HepG2 (cell line): ENCODE measurements around the gene SCARF1. TPM values are rescaled to one million over a fixed set of nuclear protein-coding genes. Genes with fewer than 3 reads are reported as not detected.
A peak's percentile ranks its signal among the peaks of the same experiment; 100 is the strongest.

Experiments used
- BORCS8-MEF2B ChIP-seq: sonication (generic); formaldehyde crosslinking; IDR thresholded peaks from 2 replicates; pipeline ENCODE4 v1.8.0; 2022; ENCODE audit warnings: mild to moderate bottlenecking, missing genetic modification reagents
- CREB1 ChIP-seq, 2 experiments: fragments of 450-650 bp in 1 of 2; IDR thresholded peaks; 2 replicates each; pipeline ENCODE4 v1.6.1; 2016 to 2017; ENCODE audit warnings: control low read depth in 1 of 2, mild to moderate bottlenecking in 1 of 2, missing compliant biosample characterization in 1 of 2, missing genetic modification characterization in 1 of 2
- EED ChIP-seq: sonication (generic); formaldehyde crosslinking; IDR thresholded peaks from 2 replicates; pipeline ENCODE4 v1.5.0; 2020; ENCODE audit warnings: mild to moderate bottlenecking, missing genetic modification reagents
- EP300 ChIP-seq, 3 experiments: sonication (generic) in 1 of 3; formaldehyde crosslinking in 1 of 3; IDR thresholded peaks; 2 replicates each; pipeline versions ENCODE4 v1.5.1 to v1.6.1; 2011 to 2020; ENCODE audit warnings: low read depth in 2 of 3, low read length in 2 of 3, borderline replicate concordance in 1 of 3, improper control_type of control experiment in 1 of 3, mild to moderate bottlenecking in 1 of 3, missing genetic modification reagents in 1 of 3, moderate library complexity in 1 of 3
- ETV5 ChIP-seq: IDR thresholded peaks from 2 replicates; pipeline ENCODE4 v1.6.1; 2018; ENCODE audit warnings: missing biosample characterization, missing genetic modification reagents, inconsistent platforms, borderline replicate concordance
- GLI4 ChIP-seq: sonication (generic); formaldehyde crosslinking; IDR thresholded peaks from 2 replicates; pipeline ENCODE4 v1.5.1; 2020; ENCODE audit warnings: missing genetic modification reagents, mild to moderate bottlenecking, moderate library complexity, borderline replicate concordance
- GTF2F1 ChIP-seq: fragments of 150-350 bp; IDR thresholded peaks from 2 replicates; pipeline ENCODE4 v1.6.1; 2014; ENCODE audit warnings: low read length
- IKZF1 ChIP-seq: fragments of 450-650 bp; IDR thresholded peaks from 2 replicates; pipeline ENCODE4 v1.7.1; 2016
- LCORL ChIP-seq, 2 experiments: fragments of 450-650 bp in 1 of 2; sonication (generic) in 1 of 2; formaldehyde crosslinking in 1 of 2; IDR thresholded peaks; 2 replicates each; pipeline versions ENCODE4 v1.5.0 to v1.6.1; 2017 to 2020; ENCODE audit warnings: antibody characterized with exemption in 1 of 2, missing genetic modification reagents in 1 of 2
- MIER2 ChIP-seq: IDR thresholded peaks from 2 replicates; pipeline ENCODE4 v1.6.1; 2016; ENCODE audit warnings: missing biosample characterization, missing genetic modification reagents
- RBM39 ChIP-seq: fragments of 200-400 bp; formaldehyde crosslinking; IDR thresholded peaks from one replicate; pipeline ENCODE4 v1.6.1; 2018; ENCODE audit warnings: antibody characterized with exemption, mild to moderate bottlenecking, low read depth, low read length; ENCODE audit not compliant: poor library complexity, severe bottlenecking
- REPIN1 ChIP-seq: sonication (generic); formaldehyde crosslinking; IDR thresholded peaks from 2 replicates; pipeline ENCODE4 v1.8.0; 2022; ENCODE audit warnings: missing genetic modification reagents, low read depth, mild to moderate bottlenecking, borderline replicate concordance
- SALL1 ChIP-seq: sonication (generic); formaldehyde crosslinking; IDR thresholded peaks from 2 replicates; pipeline ENCODE4 v1.8.0; 2022; ENCODE audit warnings: mild to moderate bottlenecking, missing genetic modification reagents
- SMAD9 ChIP-seq: sonication (generic); formaldehyde crosslinking; IDR thresholded peaks from 2 replicates; pipeline ENCODE4 v1.5.1; 2020; ENCODE audit warnings: mild to moderate bottlenecking, missing genetic modification reagents
- SP140L ChIP-seq: sonication (generic); formaldehyde crosslinking; IDR thresholded peaks from 2 replicates; pipeline ENCODE4 v1.4.0; 2020; ENCODE audit warnings: missing genetic modification reagents, borderline replicate concordance
- SP5 ChIP-seq: IDR thresholded peaks from 2 replicates; pipeline ENCODE4 v1.6.1; 2016; ENCODE audit warnings: low read depth, borderline replicate concordance
- ZNF224 ChIP-seq: sonication (generic); formaldehyde crosslinking; IDR thresholded peaks from 2 replicates; pipeline ENCODE4 v1.5.0; 2020; ENCODE audit warnings: mild to moderate bottlenecking, missing genetic modification reagents
- ZNF256 ChIP-seq: sonication (generic); formaldehyde crosslinking; conservative IDR thresholded peaks from 2 replicates; pipeline ENCODE4 v1.4.0; 2020; ENCODE audit warnings: missing genetic modification reagents
- ZNF264 ChIP-seq: sonication (generic); formaldehyde crosslinking; IDR thresholded peaks from 2 replicates; pipeline ENCODE4 v1.4.0; 2020; ENCODE audit warnings: missing genetic modification reagents
- ZNF3 ChIP-seq: IDR thresholded peaks from 2 replicates; pipeline ENCODE4 v1.7.0; 2017; ENCODE audit warnings: inconsistent platforms
- ZNF772 ChIP-seq: sonication (generic); formaldehyde crosslinking; IDR thresholded peaks from 2 replicates; pipeline ENCODE4 v1.5.0; 2020; ENCODE audit warnings: mild to moderate bottlenecking, missing genetic modification reagents
- polyA plus RNA-seq, 8 experiments: library from polyadenylated mRNA; depleted of rRNA in 3 of 8; stranded (reverse) in 7 of 8; unstranded in 1 of 8; fragments of >200 nt; fragmentation: Illumina TruSeq in 4 of 8; extraction: Trizol in 4 of 8; gene quantifications; 2 replicates each; pipeline versions ENCODE4 v1.2.1 to v1.2.3, GENCODE V29; 2011 to 2016; ENCODE audit warnings: low read depth in 4 of 8, missing spikeins in 1 of 8, mixed read lengths in 1 of 8; ENCODE audit not compliant: insufficient read depth in 1 of 8
- total RNA-seq, 5 experiments: library from RNA; depleted of rRNA; stranded (reverse); fragments of >200 nt; fragmentation: Illumina TruSeq; extraction: Trizol; gene quantifications; 2 replicates each; pipeline ENCODE4 v1.2.3, GENCODE V29; 2016; ENCODE audit warnings: low read depth in 1 of 5
- TF ChIP-seq, protein P1 (sequence below): sonication (generic); formaldehyde crosslinking; IDR thresholded peaks from 2 replicates; pipeline ENCODE4 v1.4.0; 2020; ENCODE audit warnings: missing genetic modification reagents, borderline replicate concordance
- TF ChIP-seq, protein P2 (sequence below): sonication (generic); formaldehyde crosslinking; IDR thresholded peaks from 2 replicates; pipeline ENCODE4 v1.9.0; 2021; ENCODE audit warnings: missing genetic modification reagents, borderline replicate concordance
- TF ChIP-seq, protein P3 (sequence below): sonication (generic); formaldehyde crosslinking; conservative IDR thresholded peaks from 2 replicates; pipeline ENCODE4 v1.4.0; 2020; ENCODE audit warnings: missing genetic modification reagents

SCARF1 gene
- total and polyA plus RNA-seq, 2 of the 13 experiments (the other 11 are each of a cell fraction or from before 2014, with no cell fraction given): 0.24 to 0.71 TPM

GRCh38 chr17:1590029-1590746 is 55.3 kb downstream of the SCARF1 start (continued):
- TF ChIP-seq, protein P1, sequence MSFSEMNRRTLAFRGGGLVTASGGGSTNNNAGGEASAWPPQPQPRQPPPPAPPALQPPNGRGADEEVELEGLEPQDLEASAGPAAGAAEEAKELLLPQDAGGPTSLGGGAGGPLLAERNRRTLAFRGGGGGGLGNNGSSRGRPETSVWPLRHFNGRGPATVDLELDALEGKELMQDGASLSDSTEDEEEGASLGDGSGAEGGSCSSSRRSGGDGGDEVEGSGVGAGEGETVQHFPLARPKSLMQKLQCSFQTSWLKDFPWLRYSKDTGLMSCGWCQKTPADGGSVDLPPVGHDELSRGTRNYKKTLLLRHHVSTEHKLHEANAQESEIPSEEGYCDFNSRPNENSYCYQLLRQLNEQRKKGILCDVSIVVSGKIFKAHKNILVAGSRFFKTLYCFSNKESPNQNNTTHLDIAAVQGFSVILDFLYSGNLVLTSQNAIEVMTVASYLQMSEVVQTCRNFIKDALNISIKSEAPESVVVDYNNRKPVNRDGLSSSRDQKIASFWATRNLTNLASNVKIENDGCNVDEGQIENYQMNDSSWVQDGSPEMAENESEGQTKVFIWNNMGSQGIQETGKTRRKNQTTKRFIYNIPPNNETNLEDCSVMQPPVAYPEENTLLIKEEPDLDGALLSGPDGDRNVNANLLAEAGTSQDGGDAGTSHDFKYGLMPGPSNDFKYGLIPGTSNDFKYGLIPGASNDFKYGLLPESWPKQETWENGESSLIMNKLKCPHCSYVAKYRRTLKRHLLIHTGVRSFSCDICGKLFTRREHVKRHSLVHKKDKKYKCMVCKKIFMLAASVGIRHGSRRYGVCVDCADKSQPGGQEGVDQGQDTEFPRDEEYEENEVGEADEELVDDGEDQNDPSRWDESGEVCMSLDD (CRISPR knock-in tag): no peak
- TF ChIP-seq CREB1 (IDR thresholded peaks at IDR 0.05): no peak
- TF ChIP-seq CREB1 (CRISPR knock-in tag; IDR thresholded peaks at IDR 0.05): no peak
- no peak for TF ChIP-seq BORCS8-MEF2B
- no peak for TF ChIP-seq GLI4 (CRISPR knock-in tag)
- TF ChIP-seq SMAD9 (CRISPR knock-in tag): no peak
- no peak for TF ChIP-seq ZNF3 (CRISPR knock-in tag)
- no peak for TF ChIP-seq SP140L
- no peak for TF ChIP-seq MIER2 (CRISPR knock-in tag)
- TF ChIP-seq EP300 (IDR thresholded peaks at IDR 0.05; ENCODE audit: low read depth in 2 of 2, low read length in 2 of 2): peak in 1 of 2 experiments; percentile 46; a peak in 2 of 4 replicates
- no peak; the same call in 1 of the 2 replicates for TF ChIP-seq EP300 (CRISPR knock-in tag; IDR thresholded peaks at IDR 0.05; ENCODE audit: borderline replicate concordance)
- TF ChIP-seq ZNF772: no peak
- TF ChIP-seq, protein P2, sequence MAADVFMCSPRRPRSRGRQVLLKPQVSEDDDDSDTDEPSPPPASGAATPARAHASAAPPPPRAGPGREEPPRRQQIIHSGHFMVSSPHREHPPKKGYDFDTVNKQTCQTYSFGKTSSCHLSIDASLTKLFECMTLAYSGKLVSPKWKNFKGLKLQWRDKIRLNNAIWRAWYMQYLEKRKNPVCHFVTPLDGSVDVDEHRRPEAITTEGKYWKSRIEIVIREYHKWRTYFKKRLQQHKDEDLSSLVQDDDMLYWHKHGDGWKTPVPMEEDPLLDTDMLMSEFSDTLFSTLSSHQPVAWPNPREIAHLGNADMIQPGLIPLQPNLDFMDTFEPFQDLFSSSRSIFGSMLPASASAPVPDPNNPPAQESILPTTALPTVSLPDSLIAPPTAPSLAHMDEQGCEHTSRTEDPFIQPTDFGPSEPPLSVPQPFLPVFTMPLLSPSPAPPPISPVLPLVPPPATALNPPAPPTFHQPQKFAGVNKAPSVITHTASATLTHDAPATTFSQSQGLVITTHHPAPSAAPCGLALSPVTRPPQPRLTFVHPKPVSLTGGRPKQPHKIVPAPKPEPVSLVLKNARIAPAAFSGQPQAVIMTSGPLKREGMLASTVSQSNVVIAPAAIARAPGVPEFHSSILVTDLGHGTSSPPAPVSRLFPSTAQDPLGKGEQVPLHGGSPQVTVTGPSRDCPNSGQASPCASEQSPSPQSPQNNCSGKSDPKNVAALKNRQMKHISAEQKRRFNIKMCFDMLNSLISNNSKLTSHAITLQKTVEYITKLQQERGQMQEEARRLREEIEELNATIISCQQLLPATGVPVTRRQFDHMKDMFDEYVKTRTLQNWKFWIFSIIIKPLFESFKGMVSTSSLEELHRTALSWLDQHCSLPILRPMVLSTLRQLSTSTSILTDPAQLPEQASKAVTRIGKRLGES (CRISPR knock-in tag): no peak
- no peak; the same call in 1 of the 2 replicates for TF ChIP-seq ETV5
- no peak for TF ChIP-seq EED
- TF ChIP-seq LCORL (IDR thresholded peaks at IDR 0.05): no peak
- peak; percentile 70; the same call in 1 of the 2 replicates for TF ChIP-seq LCORL (CRISPR knock-in tag; IDR thresholded peaks at IDR 0.05)
- no peak for TF ChIP-seq RBM39
- 0 out of 2 replicates have a peak, but pooled peaks have one; percentile 28 for TF ChIP-seq SP5 (CRISPR knock-in tag)
- TF ChIP-seq SALL1: no peak; the same call in none of the 2 replicates
- no peak for TF ChIP-seq IKZF1
- TF ChIP-seq, protein P3, sequence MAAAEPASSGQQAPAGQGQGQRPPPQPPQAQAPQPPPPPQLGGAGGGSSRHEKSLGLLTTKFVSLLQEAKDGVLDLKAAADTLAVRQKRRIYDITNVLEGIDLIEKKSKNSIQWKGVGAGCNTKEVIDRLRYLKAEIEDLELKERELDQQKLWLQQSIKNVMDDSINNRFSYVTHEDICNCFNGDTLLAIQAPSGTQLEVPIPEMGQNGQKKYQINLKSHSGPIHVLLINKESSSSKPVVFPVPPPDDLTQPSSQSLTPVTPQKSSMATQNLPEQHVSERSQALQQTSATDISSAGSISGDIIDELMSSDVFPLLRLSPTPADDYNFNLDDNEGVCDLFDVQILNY (CRISPR knock-in tag): no peak
- no peak for TF ChIP-seq ZNF256 (CRISPR knock-in tag)
- no peak for TF ChIP-seq ZNF224
- no peak for TF ChIP-seq ZNF264
- TF ChIP-seq GTF2F1: no peak
- TF ChIP-seq REPIN1 (CRISPR knock-in tag): no peak
